ENCODE data around the gene CROCC.

CROCC gene

GRCh38 chr1:17008208-17008855, 86.6 kb downstream of the CROCC start:
- DNase-seq: no peak

DNA sequence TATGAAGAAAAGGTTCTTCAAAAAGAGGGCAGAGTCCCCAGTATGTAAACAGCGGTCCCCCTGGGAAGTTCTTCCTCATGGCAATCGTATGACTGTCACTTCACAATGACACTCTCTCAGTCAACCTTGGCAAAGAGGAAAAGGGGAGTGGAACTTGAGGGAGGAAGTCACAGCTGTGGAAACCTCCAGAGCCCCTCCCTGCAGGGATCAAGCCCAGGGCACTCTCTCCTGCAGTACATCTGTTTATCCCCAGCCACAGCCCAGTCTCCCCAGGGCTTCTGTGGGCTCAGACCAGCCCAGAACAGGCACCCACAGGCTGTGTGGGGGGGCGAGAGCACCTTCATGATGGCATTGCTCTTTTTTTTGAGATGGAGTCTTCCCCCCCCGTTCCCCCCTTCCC, 88.0 kb downstream of the CROCC start:
- no peak for DNase-seq

DNA sequence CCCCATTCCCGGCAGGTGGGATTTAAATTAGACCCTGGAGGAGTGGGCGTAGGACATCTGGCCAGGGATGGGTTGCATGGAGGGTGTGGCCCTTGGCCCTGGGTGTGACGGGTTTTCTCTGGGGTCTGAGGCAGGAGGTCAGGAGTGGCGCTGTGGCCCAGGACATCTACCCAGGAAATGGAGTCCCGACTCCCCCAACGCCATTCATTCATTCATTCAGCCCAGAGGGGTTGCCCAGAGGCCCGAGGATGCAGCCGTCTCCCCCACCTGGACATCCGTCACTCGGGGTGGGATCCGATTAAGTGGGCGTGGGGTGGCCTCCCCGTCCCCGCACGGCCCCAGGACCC, 89.3 kb downstream of the CROCC start:
- peak in 2 of 56 donors; percentile 33 to 38 for DNase-seq

DNA sequence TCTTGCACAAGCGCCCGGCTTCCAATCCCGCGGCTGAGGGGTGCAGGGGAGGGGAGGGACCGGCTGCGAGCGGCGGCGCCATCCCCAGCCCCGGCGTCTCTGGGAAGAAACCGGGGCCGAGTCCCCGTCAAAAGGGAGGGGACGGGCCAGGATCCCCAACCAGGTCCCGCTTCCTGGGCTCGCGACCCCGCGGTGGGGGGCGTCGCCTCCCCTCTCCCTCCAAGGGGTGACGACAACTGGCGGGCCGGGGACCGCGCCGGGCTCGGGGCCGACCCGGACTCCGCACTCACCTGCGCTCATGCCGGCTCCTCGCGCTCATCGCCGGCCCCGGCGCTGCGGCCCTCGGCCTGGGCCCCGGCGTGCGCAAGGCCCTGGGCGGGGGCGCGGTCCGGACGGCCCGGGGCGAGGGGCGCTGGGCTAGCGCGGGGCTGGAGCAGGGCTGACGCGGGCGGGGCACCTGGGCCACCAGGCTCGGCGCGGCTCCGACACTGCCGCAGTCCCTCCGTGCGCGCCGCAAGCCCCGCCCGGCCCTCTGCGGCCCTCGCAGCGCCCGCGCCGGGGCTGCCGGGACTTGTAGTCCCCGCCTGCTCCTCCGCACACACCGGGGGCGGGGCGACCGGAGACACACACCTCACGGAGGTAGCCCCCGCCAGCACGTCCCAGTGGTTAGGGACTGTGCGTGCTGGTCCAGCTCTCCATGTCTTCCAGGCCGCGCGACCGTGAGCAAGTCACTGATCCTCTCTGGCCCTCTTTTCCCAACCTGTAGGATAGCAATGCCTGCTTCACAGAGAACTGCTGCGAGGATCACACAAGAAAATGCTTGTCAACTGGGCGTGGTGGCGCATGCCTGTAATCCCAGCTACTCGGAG, 89.9 kb downstream of the CROCC start, which contains the start of gene ATP13A2:
Gene ATP13A2, minus strand, starts transcription at position 490 of the 869 bp plus-strand sequence. Its CDS starts 190 bp downstream, at position 300.
- DNase-seq: peak in 54 of 56 donors; percentile 7 to 89 (median 62)

DNA sequence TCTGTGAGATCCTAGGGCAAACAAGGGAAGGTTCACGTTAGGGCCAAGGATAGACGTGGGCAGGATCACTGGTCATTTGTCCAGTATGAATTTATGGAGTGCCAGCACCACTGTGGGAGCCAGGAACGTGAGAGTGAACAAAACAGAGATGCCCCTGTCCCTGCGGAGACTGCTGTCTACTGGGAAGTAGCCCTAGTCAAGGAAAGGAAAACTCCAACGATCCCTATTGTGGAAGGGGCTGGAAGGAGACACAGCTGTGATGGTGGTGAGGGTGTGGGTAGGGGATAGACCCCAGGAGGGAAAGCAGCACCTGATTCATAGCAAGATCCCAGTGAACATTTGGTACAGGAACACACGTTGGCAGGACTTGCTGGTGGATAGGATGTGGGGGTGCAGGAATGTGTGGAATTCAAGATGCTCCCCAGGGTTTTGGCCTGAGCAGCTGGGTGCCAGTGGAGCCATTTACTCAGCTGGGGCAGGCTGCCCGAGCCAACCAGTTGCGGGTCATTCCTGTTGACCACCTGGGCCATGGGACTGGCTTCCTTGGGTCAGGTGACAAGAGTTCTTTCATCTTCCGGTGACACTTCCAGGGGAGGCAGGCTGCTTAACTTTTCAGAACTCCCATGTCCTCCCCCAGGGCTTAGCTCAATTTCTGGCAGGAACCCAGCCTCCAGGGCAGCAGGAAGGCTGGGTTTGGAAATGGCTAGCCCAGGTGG, 91.2 kb downstream of the CROCC start:
- DNase-seq: no peak

- DNase-seq: peak in 2 of 56 donors; percentile 11 to 17
Observed at GRCh38 chr1:17013491-17014320, 92.0 kb downstream of the CROCC start.

DNA sequence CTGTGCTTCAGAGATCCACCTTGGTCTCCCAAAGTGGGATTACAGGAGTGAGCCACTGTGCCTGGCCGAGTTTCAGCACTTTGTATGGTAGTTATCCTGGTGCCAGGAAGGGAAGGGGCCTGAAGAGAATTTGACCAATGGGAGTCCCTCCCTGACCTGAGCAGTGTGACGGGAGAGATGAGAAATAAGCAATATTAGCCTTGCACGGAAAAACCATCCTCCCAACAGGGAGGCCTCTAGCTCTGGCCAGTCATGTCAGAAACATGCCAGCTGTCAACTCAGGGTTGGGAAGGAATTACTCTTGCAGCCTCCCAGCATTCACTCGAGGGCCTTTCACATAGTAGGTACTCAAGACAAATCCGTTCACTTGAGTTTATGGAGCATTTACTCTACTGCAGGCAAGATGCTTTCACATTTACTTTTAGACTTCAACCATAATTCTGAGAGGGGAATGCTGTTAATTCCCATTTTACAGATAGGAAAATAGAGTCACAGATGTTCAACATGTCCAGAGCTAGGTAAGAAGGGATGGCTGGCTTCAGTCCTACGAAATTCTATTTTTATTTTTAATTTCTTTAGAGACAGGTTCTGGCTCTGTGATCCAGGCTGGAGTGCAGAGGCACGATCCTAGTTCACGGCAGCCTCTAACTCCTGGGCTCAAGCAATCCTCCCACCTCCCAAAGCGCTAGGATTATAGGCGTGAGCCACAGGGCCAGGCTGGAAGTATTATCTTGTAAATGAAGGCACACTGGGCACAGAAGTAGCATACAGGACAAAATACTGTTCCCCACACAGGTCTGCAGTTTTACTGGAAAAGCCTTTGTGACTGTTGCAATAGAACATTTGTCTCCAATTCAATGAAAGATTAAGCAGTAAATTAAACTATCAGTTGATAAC, 93.2 kb downstream of the CROCC start:
- no peak for DNase-seq

- DNase-seq: no peak
Observed at GRCh38 chr1:17016317-17016661, 94.6 kb downstream of the CROCC start.

- no peak for DNase-seq
Observed at GRCh38 chr1:17017435-17017834, 95.7 kb downstream of the CROCC start.

- DNase-seq: no peak
Observed at GRCh38 chr1:17018849-17019248, 97.1 kb downstream of the CROCC start.

- no peak for DNase-seq
Observed at GRCh38 chr1:17020502-17020901, 98.8 kb downstream of the CROCC start.

DNA sequence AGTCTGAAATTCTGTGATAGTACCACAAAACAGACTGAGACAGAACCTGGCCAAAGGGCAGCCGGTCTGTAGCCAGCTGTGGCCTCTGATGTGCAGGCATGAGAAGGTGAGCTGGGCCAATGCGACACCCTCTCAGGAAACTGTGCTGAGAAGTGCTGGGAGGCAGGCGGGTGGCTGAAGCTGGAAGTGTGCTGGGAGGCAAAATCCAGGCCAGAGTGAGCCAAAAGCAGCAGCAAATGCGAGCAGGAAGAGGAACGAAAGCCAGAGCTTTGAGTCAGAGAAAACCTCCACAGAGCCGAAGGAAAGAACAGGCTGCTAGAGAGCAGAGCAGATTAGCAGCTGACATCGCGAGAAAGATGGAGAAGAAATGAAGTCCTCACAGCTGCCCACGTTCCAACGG, 100.2 kb downstream of the CROCC start:
- DNase-seq: no peak

Data from amygdala (tissue), 56 donors.